Posterior cingulate gyrus (tissue), 11 donors: ENCODE results near the gene FUT7.
A peak's percentile ranks its signal among the peaks of the same experiment; 100 is the strongest.

Source experiments
- DNase-seq, 10 donors: peaks; one replicate each; pipeline versions ENCODE4 v3.0.0 to v3.0.0-alpha.2; 2020 to 2021; ENCODE audit warnings: mixed read lengths in 3 of 10
- intact Hi-C: fragments of 100-400 bp; cut with DNase I; formaldehyde crosslinking; loops from one replicate; pipeline ENCODE4 v1.15.1; 2023

The FUT7 gene

DNA sequence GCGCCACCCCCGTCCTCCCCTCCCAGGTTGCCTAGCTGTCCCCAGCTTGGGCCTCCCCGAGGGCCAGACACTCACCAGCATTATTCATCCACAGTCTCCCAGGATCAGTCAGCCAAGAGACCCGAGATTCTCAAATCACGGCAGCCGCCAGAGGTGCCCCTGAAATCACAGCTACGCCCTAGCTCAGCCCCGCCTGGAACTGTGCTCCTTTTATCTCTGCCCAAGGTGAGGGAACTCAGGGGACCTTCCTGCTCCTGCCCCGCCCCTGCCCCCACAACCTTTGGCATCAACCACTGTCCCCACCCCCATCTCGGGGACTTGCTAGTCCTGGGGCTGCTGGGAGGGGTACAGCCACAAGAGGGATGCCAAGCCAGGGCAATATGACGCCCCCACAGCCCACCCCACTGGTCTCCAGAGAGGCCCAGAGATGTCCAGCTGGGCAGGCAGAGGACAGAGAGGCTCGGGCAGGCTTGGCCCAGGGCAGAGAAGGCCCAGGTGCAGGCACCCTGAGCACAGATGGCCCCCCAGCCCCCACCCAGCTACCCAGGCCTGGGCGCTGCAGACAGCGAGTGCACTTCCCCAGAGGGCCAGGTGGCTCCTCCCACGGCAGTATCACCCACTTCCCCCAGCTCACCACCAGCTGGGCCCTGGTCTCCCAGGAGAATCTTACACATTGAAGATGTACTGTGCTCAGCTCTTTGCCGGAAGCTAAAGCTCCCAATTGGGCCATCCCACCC is at the start of gene FUT7:
FUT7 (minus strand) TSS at position 185 of the 737 bp plus-strand sequence; CDS start at position 88, 97 bp downstream.
- intact Hi-C loops: no loop called here
- DNase-seq: no peak

GRCh38 chr9:137080260-137081122 is 48.6 kb upstream of the FUT7 start:
- DNase-seq: peak in 1 of 10 donors; percentile 72
- intact Hi-C loops: no loop called here

- intact Hi-C loops: no loop called here
- peak in 1 of 10 donors; percentile 79 for DNase-seq
These were observed 47.5 kb upstream of the FUT7 start for GRCh38 chr9:137079401-137079787.

GRCh38 chr9:137078701-137079400 is 47.0 kb upstream of the FUT7 start:
- DNase-seq: peak in 1 of 10 donors; percentile 69
- intact Hi-C loops: no loop called here

DNA sequence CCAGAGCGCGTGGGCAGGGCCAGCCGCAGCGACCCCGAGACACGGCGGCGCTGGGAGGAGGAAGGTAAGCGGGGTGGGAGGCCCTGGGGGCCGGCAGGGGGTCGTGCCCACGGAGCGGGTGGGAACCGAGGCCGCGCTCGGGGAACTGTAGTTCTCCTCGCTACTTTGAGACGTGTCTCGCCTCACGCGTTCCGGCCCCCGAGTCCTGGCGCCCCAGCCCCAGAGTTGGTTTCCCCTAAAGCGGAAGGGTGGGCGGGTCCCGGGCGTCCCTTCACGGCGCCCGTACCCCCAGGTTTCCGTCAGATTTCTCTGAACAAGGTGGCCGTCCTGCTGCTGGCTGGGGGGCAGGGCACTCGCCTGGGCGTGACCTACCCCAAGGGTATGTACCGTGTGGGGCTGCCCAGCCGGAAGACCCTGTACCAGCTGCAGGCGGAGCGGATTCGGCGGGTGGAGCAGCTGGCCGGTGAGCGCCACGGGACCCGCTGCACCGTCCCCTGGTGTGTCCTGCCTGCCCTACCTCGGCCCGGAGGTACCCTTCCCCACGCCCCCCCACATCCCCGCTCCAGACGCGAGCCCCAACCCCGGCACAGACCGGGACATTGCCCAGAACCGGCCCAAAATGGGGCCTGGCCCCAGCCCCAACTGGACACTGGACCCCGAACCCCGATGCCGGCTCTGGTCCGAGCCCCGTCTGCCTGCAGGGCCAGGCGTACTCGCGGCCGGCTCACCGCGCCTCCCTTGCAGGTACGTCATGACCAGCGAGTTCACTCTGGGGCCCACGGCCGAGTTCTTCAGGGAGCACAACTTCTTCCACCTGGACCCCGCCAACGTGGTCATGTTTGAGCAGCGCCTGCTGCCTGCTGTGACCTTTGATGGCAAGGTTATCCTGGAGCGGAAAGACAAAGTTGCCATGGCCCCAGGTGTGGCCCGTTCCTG is 46.1 kb upstream of the FUT7 start:
- DNase-seq: peak in 1 of 10 donors; percentile 89
- intact Hi-C loops: no loop called here

GRCh38 chr9:137077010-137077747 is 45.3 kb upstream of the FUT7 start, which contains the start of gene UAP1L1:
Gene UAP1L1, plus strand, starts transcription at chr9:137077517. Its CDS starts 16 bp downstream, at chr9:137077533.
- intact Hi-C loops: no loop called here
- DNase-seq: peak; percentile 75 to 98 (median 83)

DNA sequence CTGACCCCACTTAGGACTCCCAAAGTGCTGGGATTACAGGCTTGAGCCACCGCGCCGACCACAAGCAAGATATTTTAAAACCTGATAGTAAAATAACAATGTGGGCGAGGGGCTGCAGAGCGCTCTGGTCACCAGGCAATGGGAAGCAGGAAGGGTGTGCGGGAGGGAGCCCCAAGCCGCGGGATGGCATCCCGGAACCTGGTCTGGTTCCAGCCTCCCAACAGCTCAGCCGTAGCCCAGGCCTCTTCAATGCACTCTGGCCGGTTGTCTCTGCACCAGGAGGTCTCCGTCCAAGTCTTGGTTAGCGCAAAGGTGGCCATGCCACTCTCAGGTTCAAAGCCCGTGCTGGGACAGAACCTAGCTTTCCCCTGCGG is 44.7 kb upstream of the FUT7 start:
- no peak for DNase-seq
- intact Hi-C loops: no loop called here

DNA sequence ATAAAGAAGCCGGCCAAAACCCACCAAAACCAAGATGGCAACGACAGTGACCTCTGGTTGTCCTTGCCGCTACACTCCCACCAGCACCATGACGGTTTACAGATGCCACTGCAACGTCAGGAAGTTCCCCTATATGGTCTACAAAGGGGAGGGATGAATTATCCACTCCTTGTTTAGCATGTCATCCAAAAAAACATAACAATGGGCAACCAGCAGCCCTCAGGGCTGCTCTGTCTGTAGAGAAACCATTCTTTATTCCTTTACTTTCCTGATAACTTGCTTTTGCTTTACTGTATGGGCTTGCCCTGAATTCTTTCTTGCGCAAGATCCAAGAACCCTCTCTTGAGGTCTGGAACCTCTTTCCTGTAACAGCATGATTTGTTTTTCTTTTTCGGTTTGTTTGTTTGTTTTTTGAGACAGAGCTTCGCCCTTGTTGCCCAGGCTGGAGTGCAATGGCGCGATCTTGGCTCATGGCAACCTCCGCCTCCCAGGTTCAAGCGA is 43.4 kb upstream of the FUT7 start:
- no peak for DNase-seq
- intact Hi-C loops: no loop called here

GRCh38 chr9:137074657-137075274 is 42.9 kb upstream of the FUT7 start:
- peak in 1 of 10 donors; percentile 57 for DNase-seq
- intact Hi-C loops: no loop called here

DNA sequence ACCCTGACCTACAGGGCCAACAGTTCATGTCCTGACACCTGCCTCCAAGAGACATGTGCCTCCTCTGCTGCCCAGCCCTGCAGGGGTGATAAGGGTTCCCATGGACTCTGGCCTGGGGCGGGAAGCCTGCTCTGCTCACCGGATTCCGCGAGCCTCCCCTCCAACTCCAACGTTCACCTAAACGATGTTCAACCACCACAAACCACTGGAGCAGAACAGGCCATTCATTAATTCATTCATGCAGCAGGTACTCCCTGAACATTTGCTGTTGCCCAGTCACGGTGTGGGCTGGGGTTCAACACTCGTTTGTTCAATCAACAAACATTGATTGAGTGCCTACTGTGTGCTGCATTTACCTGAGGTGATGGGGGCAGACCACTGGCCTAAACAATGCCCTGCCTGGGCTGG is 42.1 kb upstream of the FUT7 start:
- peak in 1 of 10 donors; percentile 49 for DNase-seq
- intact Hi-C loops: no loop called here

DNA sequence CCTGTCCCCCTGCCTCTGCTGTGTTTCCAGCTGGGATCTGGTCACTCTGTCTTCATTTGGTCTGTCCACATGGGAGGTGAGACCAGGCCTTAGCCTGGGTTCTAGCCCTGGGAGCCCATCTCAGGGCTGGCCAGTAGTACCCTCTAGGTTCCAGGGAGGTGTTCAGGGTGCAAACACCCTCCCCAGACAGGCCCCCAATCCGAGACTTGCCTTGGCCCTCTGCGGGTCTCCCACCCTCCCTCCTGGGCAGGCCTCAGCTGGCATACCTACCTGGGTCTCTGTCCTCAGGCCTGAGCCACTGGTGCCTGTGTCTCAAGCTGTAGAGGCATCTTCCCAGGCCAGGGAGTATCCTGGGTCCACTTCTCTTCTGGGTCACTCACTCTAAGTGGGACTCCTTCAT is 39.4 kb upstream of the FUT7 start:
- intact Hi-C loops: no loop called here
- peak in 1 of 10 donors; percentile 55 for DNase-seq

GRCh38 chr9:137070906-137071275 is 39.0 kb upstream of the FUT7 start:
- intact Hi-C loops: no loop called here
- peak; percentile 70 to 98 (median 82) for DNase-seq

DNA sequence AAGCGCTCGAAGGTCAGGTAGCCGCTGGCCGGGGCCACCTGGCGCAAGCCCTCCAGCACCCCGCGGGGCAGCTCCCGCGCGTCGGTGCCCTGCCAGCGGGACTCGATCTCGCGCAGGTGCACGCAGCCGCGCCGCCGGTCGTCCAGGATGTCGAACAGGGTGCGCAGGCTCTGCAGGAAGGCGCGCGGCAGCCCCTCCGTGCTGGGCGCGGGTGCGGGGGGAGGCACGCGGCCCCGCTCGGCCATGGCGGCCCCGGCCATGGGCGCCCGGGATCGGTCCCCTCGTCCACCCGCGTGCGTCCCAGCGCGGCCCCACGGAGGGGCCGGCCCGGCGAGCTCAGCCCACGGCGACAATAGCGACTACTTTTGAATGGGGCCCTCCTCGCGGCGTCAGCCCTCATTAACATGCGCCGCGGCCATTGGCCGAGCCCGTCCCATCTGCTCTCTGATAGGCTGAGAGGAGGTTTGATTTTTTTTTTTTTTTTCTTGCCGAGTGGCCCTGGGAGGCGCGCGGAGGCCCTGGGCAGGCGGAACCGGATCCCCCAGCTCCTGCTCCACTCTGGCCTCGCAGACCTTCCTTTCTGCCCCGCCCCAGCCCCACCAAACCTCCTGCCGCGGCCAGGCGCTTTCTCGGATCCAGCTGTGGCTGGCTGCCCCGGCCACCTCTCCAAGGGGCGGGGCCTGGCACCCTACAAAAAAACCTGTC is 38.5 kb upstream of the FUT7 start, which contains the start of gene SAPCD2:
SAPCD2 (minus strand) TSS at position 357 of the 705 bp plus-strand sequence; CDS start at position 260, 97 bp downstream.
- intact Hi-C loops: no loop called here
- peak; percentile 75 to 98 (median 86) for DNase-seq

DNA sequence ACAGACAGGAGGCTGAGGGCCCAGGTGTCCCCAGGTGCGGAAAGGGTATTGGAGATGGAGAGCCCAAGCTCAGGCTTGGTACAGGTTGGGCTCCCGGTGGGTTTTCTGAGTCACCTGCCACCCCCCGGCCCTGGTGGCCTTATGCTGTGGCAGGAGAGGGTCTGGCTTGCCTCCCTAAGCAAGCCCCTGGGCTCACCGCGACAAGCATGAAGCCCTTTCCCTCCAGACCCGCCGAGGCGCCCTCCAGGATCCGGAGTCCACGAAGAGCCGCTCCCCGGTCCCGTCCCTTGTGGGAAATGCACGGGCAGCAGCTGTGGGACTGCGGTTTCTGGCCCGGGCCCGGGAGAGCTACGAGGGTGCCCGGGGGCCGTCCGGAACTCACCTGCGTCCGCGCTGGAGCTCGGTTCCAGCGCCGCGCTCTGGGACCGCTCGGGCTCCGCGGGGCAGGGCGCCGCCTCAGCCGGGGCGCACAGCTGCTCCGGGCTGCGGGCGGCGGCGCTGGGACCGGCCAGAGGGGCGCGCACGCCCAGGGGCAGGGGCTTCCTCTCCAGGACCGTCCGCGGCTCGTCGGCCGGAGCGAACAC is 37.7 kb upstream of the FUT7 start:
- intact Hi-C loops: no loop called here
- DNase-seq: peak in 3 of 10 donors; percentile 15 to 86 (median 78)

- intact Hi-C loops: no loop called here
- peak in 2 of 10 donors; percentile 8 to 78 for DNase-seq
These were observed 36.9 kb upstream of the FUT7 start for GRCh38 chr9:137068539-137069507.
